OCI-LY3 (cell line): ENCODE results near the gene ATP11C.

Source experiments
- H2AFZ ChIP-seq: fragments of 200-600, 300-600 bp; shearing (Covaris generic); 2 replicates; pipeline ENCODE4 v1.6.0; 2014; ENCODE audit warnings: antibody characterized with exemption, low read depth, low read length
- H3K27ac ChIP-seq: fragments of 200-600, 300-600 bp; sonication (generic); 2 replicates; pipeline ENCODE4 v1.5.1; 2014; ENCODE audit warnings: mild to moderate bottlenecking, low read length, moderate library complexity, mixed read lengths
- H3K27me3 ChIP-seq: fragments of 200-600, 300-600 bp; sonication (generic); 2 replicates; pipeline ENCODE4 v1.6.1; 2014; ENCODE audit warnings: low read depth, low read length, mixed read lengths
- H3K36me3 ChIP-seq: fragments of 200-600, 300-600 bp; sonication (generic); replicated peaks from 2 replicates; pipeline ENCODE3; 2014; ENCODE audit warnings: low read depth, low read length, mixed read lengths
- H3K4me1 ChIP-seq: fragments of 300-600, 200-600 bp; sonication (generic); 2 replicates; pipeline ENCODE4 v1.6.1; 2014; ENCODE audit warnings: low read length, mixed read lengths
- H3K4me2 ChIP-seq: fragments of 200-600, 300-600 bp; sonication (generic); 2 replicates; pipeline ENCODE4 v1.6.1; 2014; ENCODE audit warnings: low read length, mixed read lengths
- H3K4me3 ChIP-seq: fragments of 300-600, 200-600 bp; sonication (generic); 2 replicates; pipeline ENCODE4 v1.5.1; 2014; ENCODE audit warnings: antibody characterized with exemption, mild to moderate bottlenecking, low read length, moderate library complexity
- H3K79me2 ChIP-seq: fragments of 300-600, 200-600 bp; shearing (Covaris generic); 2 replicates; pipeline ENCODE4 v1.6.1; 2014; ENCODE audit warnings: mild to moderate bottlenecking, low read length, mixed read lengths
- H3K9ac ChIP-seq: fragments of 300-600, 200-600 bp; shearing (Covaris generic); 2 replicates; pipeline ENCODE4 v1.6.0; 2014; ENCODE audit warnings: mild to moderate bottlenecking, low read length, moderate library complexity
- H3K9me3 ChIP-seq: fragments of 200-600, 300-600 bp; shearing (Covaris generic); 2 replicates; pipeline ENCODE4 v1.6.1; 2014; ENCODE audit warnings: low read length, mixed read lengths; ENCODE audit not compliant: insufficient read depth
- H4K20me1 ChIP-seq: fragments of 200-600, 300-600 bp; sonication (generic); 2 replicates; pipeline ENCODE4 v1.6.1; 2016; ENCODE audit warnings: low read length, mixed read lengths; ENCODE audit not compliant: insufficient read depth
- EZH2phosphoT487 ChIP-seq: fragments of 200-600 bp; shearing (Covaris generic); IDR thresholded peaks from 2 replicates; pipeline ENCODE4 v1.6.1; 2018; ENCODE audit warnings: antibody characterized with exemption, mixed run types, low read depth
- TF ChIP-seq, protein P1 (sequence below): fragments of 200-600, 300-600 bp; sonication (generic); IDR thresholded peaks from 2 replicates; pipeline ENCODE4 v1.5.1; 2014; ENCODE audit warnings: antibody characterized with exemption, low read length, low read depth

ATP11C gene

DNA sequence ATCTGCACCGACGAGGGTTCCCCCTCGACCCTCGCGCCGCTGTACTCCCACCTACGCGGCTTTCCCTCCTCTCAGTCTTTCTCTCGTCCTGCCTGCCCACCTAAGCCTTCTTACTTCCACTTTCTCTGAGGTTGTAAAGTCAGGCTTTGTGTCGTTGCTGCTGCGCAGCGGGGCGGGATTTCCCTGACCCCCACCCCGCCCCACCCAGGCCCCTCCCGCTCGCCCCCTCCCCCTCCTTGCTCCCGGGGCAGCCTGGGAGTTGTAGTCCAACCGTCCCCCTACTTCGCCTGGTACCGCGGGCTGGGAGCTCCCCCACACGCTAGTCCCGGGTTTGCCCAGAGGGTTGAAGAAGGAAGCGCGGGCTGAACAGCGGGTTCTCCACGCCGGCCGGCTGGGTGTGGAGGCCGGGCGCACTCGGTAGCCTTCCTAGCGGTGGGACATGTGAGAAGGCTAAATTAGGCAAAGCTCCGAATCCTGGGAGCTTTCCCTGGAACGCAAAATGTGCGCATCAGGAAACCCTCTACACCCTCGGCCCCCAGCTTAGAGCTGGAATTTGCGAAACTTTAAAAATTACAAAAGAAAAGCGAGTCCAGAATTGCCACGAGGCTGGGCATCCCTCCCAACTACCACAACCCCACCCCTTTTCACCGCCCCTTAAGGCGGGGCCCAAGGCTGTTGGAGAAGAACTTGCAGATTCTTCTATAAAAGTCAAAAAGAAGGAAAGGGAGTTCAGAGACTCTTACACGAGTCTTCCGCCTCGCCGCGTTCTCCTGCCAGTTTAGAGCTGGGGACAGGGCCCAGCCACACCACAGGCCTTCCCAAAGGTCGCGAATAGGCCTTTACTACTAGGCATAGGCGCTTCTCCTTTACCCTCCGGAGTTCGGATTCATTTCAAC lies at the start of gene ATP11C:
TSS of gene ATP11C (minus strand) at position 153 of the 896 bp plus-strand sequence. CDS start 1,011 bp downstream, outside the sequence.
- Histone ChIP-seq H3K4me3 (peak within 1 kb of the TSS; percentile 80), H3K9me3 (no peaks in the 10 kb centered on the region), H3K4me2 (peak within 1 kb of the TSS; percentile 95), H4K20me1 (peaks cover 23% of the 10 kb centered on the region), H3K27me3 (no peaks in the 10 kb centered on the region), H2AFZ (peak within 1 kb of the TSS; percentile 98), H3K9ac (peak within 1 kb of the TSS; percentile 84), H3K79me2 (peaks cover 38% of the 10 kb centered on the region), H3K36me3 (no peaks in the 10 kb centered on the region), H3K4me1 (peaks cover 18% of the 10 kb centered on the region), H3K27ac (peak within 1 kb of the TSS; percentile 89)
- no peak for TF ChIP-seq EZH2phosphoT487
- TF ChIP-seq, protein P1, sequence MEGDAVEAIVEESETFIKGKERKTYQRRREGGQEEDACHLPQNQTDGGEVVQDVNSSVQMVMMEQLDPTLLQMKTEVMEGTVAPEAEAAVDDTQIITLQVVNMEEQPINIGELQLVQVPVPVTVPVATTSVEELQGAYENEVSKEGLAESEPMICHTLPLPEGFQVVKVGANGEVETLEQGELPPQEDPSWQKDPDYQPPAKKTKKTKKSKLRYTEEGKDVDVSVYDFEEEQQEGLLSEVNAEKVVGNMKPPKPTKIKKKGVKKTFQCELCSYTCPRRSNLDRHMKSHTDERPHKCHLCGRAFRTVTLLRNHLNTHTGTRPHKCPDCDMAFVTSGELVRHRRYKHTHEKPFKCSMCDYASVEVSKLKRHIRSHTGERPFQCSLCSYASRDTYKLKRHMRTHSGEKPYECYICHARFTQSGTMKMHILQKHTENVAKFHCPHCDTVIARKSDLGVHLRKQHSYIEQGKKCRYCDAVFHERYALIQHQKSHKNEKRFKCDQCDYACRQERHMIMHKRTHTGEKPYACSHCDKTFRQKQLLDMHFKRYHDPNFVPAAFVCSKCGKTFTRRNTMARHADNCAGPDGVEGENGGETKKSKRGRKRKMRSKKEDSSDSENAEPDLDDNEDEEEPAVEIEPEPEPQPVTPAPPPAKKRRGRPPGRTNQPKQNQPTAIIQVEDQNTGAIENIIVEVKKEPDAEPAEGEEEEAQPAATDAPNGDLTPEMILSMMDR = peak; percentile 22; the same call in 1 of the 2 replicates

DNA sequence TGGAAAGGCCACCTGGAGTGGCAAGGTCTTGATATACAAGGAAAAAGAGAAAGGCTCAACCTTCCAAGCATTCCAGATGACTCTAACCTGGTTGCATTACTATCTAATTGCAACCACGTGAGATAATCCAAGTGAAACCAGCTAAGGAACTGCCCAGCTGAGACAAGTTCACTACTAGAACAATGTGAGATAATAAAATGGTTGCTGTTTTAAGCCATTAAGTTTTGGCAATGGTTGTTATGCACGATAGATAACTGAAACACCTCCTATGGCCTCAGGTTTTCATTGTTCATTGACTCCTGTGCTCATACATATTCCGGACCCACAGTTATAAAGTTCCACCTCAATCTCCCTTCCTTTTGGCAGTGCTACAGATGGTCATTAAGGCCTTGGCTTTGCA lies 41.6 kb upstream of the ATP11C start:
- H3K27ac ChIP-seq = no peak overlapping the region
- no peak for TF ChIP-seq EZH2phosphoT487
- TF ChIP-seq, protein P1 = no peak
- H3K4me1 ChIP-seq = no peaks in the 10 kb centered on the region
- H3K79me2 ChIP-seq = no peaks in the 10 kb centered on the region
- no peak overlapping the region for H3K4me3 ChIP-seq
- no peaks in the 10 kb centered on the region for H3K9me3 ChIP-seq
- H2AFZ ChIP-seq = no peak overlapping the region
- H3K9ac ChIP-seq = no peak overlapping the region
- no peak overlapping the region for H3K4me2 ChIP-seq
- H4K20me1 ChIP-seq = no peaks in the 10 kb centered on the region
- H3K27me3 ChIP-seq = no peaks in the 10 kb centered on the region
- no peaks in the 10 kb centered on the region for H3K36me3 ChIP-seq

DNA sequence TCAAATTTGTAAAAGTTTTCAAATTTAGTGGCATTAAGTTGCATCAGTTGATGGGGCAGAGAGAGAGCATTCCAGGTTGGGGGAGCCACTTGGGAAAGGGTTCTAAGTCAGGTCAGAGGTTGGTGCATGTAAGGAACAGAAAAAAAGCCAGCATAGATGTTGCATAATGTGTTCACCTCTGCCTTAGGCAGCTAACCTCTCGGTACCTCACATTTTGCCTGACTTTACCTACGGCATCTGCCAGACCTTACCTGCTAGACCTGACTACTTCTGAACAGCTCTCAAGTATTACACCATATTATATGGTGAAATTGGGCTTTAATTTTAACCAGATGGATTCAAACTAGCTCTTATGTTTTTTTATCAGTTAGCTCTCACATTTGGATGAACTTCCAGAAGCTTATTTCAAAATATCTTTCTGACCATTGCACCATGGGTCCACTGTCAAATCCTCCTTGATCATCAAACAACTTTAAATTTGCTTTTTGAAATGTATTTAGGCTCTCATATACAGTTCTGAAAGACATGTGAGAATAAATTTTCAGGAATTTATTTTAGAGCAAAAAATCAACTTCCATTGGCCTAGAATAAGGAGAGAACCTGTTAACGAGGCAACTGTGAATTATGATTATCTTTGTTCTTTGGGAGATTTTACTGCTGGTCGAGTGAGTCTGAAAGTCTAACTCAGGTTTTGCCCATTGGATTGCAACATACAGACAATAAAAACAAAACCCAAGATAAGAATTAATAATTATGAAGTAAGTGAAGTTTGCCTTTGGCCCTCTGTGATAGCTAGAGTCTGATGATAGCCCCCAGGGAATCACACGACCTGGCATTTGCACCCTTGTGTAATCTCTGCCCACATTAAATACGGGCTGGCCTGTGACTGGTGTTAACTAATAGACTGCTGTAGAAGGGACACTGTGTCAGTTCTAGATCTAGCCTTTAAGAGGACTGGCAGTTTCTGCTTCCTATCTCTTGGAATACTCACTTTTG lies 40.1 kb upstream of the ATP11C start:
- Histone ChIP-seq H3K4me1 (no peaks in the 10 kb centered on the region), H3K4me3 (no peak overlapping the region), H3K27me3 (no peaks in the 10 kb centered on the region), H3K27ac (no peak overlapping the region), H4K20me1 (no peaks in the 10 kb centered on the region), H3K4me2 (no peak overlapping the region), H3K9ac (no peak overlapping the region), H3K79me2 (no peaks in the 10 kb centered on the region), H3K36me3 (no peaks in the 10 kb centered on the region), H2AFZ (no peak overlapping the region), H3K9me3 (no peaks in the 10 kb centered on the region)
- TF ChIP-seq, protein P1 = no peak
- no peak for TF ChIP-seq EZH2phosphoT487

DNA sequence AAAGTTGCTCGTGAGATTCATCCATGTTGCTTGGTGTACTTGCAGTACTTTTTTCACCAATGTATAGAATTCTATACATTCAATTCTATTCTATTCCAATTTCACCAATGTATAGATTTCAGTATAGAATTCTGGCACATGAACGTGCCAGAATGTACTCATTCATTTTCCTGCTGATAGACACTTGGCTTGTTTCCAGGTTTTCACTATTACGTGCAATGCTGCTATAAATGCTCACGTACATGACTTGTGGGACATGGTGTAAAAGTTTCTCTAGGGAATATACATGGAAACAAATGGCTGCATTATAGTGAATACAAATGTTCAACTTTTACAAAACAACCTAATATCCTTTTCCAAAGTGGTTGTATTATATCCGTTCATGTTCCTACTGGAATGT lies 39.3 kb upstream of the ATP11C start:
- Histone ChIP-seq H3K36me3 (no peaks in the 10 kb centered on the region), H3K27me3 (no peaks in the 10 kb centered on the region), H2AFZ (no peak overlapping the region), H3K9ac (no peak overlapping the region), H3K4me2 (no peak overlapping the region), H3K4me1 (no peaks in the 10 kb centered on the region), H3K9me3 (no peaks in the 10 kb centered on the region), H3K79me2 (no peaks in the 10 kb centered on the region), H4K20me1 (no peaks in the 10 kb centered on the region), H3K27ac (no peak overlapping the region), H3K4me3 (no peak overlapping the region)
- TF ChIP-seq, protein P1 = no peak
- TF ChIP-seq EZH2phosphoT487 = no peak
